PC-9 (cell line): Measurements from ENCODE around the gene MYOF. TPM values are rescaled to one million over a fixed set of nuclear protein-coding genes. Genes with fewer than 3 reads are reported as not detected.
A peak's percentile ranks its signal among the peaks of the same experiment; 100 is the strongest.

Experiments
- BruUV-seq: library from RNA; stranded (reverse); fragments of 400-500 nt; replicated peaks from 2 replicates; lab custom pipeline; 2021; lab: Mats Ljungman, UMichigan
- CTCF ChIA-PET: fragments of 300-600 bp; sonication (Branson Sonifier 250); formaldehyde crosslinking; loops from one replicate; lab custom pipeline; 2022; ENCODE audit warnings: antibody characterized with exemption; lab: Charles Lee
- POLR2A ChIA-PET: fragments of 300-600 bp; sonication (Branson Sonifier 250); formaldehyde crosslinking; loops from one replicate; lab custom pipeline; 2022; ENCODE audit warnings: antibody characterized with exemption; ENCODE audit not compliant: unreplicated experiment; lab: Charles Lee
- DNase-seq, 2 experiments: peaks; one replicate each; pipeline versions ENCODE4 v3.0.0 to v3.0.0-alpha.2; 2015 to 2022; ENCODE audit warnings: mixed read lengths in 1 of 2
- H2AFZ ChIP-seq: fragments of 200-600 bp; sonication (generic); 2 replicates; pipeline ENCODE4 v1.8.1; 2017; ENCODE audit warnings: antibody characterized with exemption
- H3F3A ChIP-seq: fragments of 200-600 bp; sonication (generic); 2 replicates; pipeline ENCODE4 v1.8.1; 2017; ENCODE audit warnings: antibody characterized with exemption, mild to moderate bottlenecking, low read depth; ENCODE audit not compliant: insufficient read depth
- H3K27ac ChIP-seq: fragments of 200-600 bp; sonication (generic); 2 replicates; pipeline ENCODE4 v1.6.1; 2016; ENCODE audit warnings: mixed run types
- H3K27me3 ChIP-seq: fragments of 200-600 bp; sonication (generic); 2 replicates; pipeline ENCODE4 v1.6.1; 2016; ENCODE audit warnings: low read depth, mixed run types; ENCODE audit not compliant: insufficient read depth
- H3K36me3 ChIP-seq: fragments of 200-600 bp; sonication (generic); 2 replicates; pipeline ENCODE4 v1.6.1; 2016; ENCODE audit warnings: low read depth, mixed run types
- H3K4me1 ChIP-seq: fragments of 200-600 bp; sonication (generic); replicated peaks from 2 replicates; pipeline ENCODE4 v1.6.1; 2016; ENCODE audit warnings: mixed run types; ENCODE audit not compliant: insufficient read depth
- H3K4me2 ChIP-seq: fragments of 200-600 bp; sonication (generic); 2 replicates; pipeline ENCODE4 v1.6.1; 2017; ENCODE audit warnings: mixed run types
- H3K4me3 ChIP-seq: fragments of 200-600 bp; sonication (generic); 2 replicates; pipeline ENCODE4 v1.6.1; 2016; ENCODE audit warnings: mixed run types
- H3K79me2 ChIP-seq: fragments of 200-600 bp; sonication (generic); 2 replicates; pipeline ENCODE4 v1.6.1; 2017; ENCODE audit warnings: low read depth, mixed run types
- H3K9me2 ChIP-seq: fragments of 200-600 bp; sonication (generic); 2 replicates; pipeline ENCODE4 v1.8.1; 2017; ENCODE audit warnings: mild to moderate bottlenecking; ENCODE audit not compliant: insufficient read depth
- H3K9me3 ChIP-seq: fragments of 200-600 bp; sonication (generic); 2 replicates; pipeline ENCODE4 v1.8.1; 2016; ENCODE audit warnings: low read depth; ENCODE audit not compliant: insufficient read depth
- H4K20me1 ChIP-seq: fragments of 200-600 bp; sonication (generic); 2 replicates; pipeline ENCODE4 v1.8.1; 2017; ENCODE audit not compliant: insufficient read depth
- CTCF ChIP-seq: fragments of 200-600 bp; sonication (generic); conservative IDR thresholded peaks from 2 replicates; pipeline ENCODE4 v1.6.1; 2017; ENCODE audit warnings: mixed run types, antibody characterized with exemption, mild to moderate bottlenecking, moderate library complexity
- EZH2 ChIP-seq: fragments of 200-600 bp; sonication (generic); IDR thresholded peaks from 2 replicates; pipeline ENCODE4 v1.8.0; 2017; ENCODE audit warnings: antibody characterized with exemption, low read depth
- intact Hi-C: fragments of 100-400 bp; cut with micrococcal nuclease; formaldehyde crosslinking; loops from one replicate; pipeline ENCODE4 v1.10.0; 2022; ENCODE audit not compliant: unreplicated experiment
- total RNA-seq: library from RNA; stranded (reverse); gene quantifications from 2 replicates; pipeline ENCODE4 v1.2.3, GENCODE V29; 2021

Gene MYOF
- total RNA-seq, 1 experiment from 2014 or later = 274 TPM

GRCh38 chr10:93498166-93498565 lies 16.0 kb upstream of the MYOF start:
- H2AFZ ChIP-seq = no peak overlapping the region
- H3K4me2 ChIP-seq = peak overlapping the region; percentile 28; the same call in 1 of the 2 replicates
- CTCF ChIA-PET = no interaction called here

GRCh38 chr10:93496322-93497041 lies 14.3 kb upstream of the MYOF start, which contains the start of gene CEP55:
CEP55 (plus strand) TSS chr10:93496612; CDS start chr10:93500052, 3,440 bp downstream.
- DNase-seq = peak; percentile 66 to 92
- Histone ChIP-seq H3K4me3 (peak within 1 kb of the TSS; percentile 58), H3K4me2 (peak within 1 kb of the TSS; percentile 70), H3K9me2 (no peaks in the 10 kb centered on the region), H3K9me3 (no peaks in the 10 kb centered on the region), H3K27me3 (no peaks in the 10 kb centered on the region), H3K36me3 (no peaks in the 10 kb centered on the region), H3K27ac (no peak within 1 kb of the TSS), H2AFZ (peak within 1 kb of the TSS; percentile 71), H4K20me1 (no peaks in the 10 kb centered on the region), H3F3A (no peaks in the 10 kb centered on the region), H3K4me1 (no peaks in the 10 kb centered on the region), H3K79me2 (0 out of 2 replicates have a peak, but pooled peaks cover 5% of the 10 kb centered on the region)
- CTCF ChIA-PET = interaction anchor here (0.6 kb wide), 2 partner anchors 15 to 58 kb away, joined by 3 to 9 read pairs; no protein-coding TSS in a partner anchor
- no peak for TF ChIP-seq CTCF
- no peak for TF ChIP-seq EZH2
- POLR2A ChIA-PET = interaction anchor here (0.6 to 1.0 kb wide), 4 partner anchors 15 to 128 kb away, joined by 3 to 14 read pairs (median 4); partner anchors contain the start of gene MYOF
- BruUV-seq = no TSS peak
- intact Hi-C loops = loop anchor here (5.0 kb wide), 1 partner anchor 119 kb away; no protein-coding TSS in a partner anchor

More at GRCh38 chr10:93498166-93498565, 16.0 kb upstream of the MYOF start:
- intact Hi-C loops = loop anchor here (5.0 kb wide), 1 partner anchor 121 kb away; no protein-coding TSS in a partner anchor
- Histone ChIP-seq H3K9me2 (no peaks in the 10 kb centered on the region), H3K4me1 (no peaks in the 10 kb centered on the region), H3K36me3 (no peaks in the 10 kb centered on the region), H3K4me3 (no peak overlapping the region), H3K9me3 (no peaks in the 10 kb centered on the region), H4K20me1 (no peaks in the 10 kb centered on the region), H3K27me3 (no peaks in the 10 kb centered on the region), H3K27ac (no peak overlapping the region), H3K79me2 (0 out of 2 replicates have a peak, but pooled peaks cover 5% of the 10 kb centered on the region), H3F3A (no peaks in the 10 kb centered on the region)
- TF ChIP-seq CTCF (no peak), EZH2 (no peak)
- POLR2A ChIA-PET = no interaction called here
- BruUV-seq = no TSS peak
- no peak for DNase-seq

- no peaks in the 10 kb centered on the region for H3F3A ChIP-seq
- 0 out of 2 replicates have a peak, but pooled peaks cover 5% of the 10 kb centered on the region for H3K79me2 ChIP-seq
- ChIA-PET CTCF (interaction anchor here (0.6 kb wide), 3 partner anchors 59 to 1783 kb away, joined by 3 to 9 read pairs (median 4); no protein-coding TSS in a partner anchor), POLR2A (interaction anchor here (0.6 to 1.0 kb wide), 3 partner anchors 14 to 127 kb away, joined by 3 to 14 read pairs (median 4); partner anchors contain the start of gene MYOF)
- no peaks in the 10 kb centered on the region for H3K9me3 ChIP-seq
- H3K36me3 ChIP-seq = no peaks in the 10 kb centered on the region
- TSS peak; percentile 94 for BruUV-seq
- H3K4me3 ChIP-seq = peak overlapping the region; percentile 58
- H4K20me1 ChIP-seq = no peaks in the 10 kb centered on the region
- H3K27ac ChIP-seq = no peak overlapping the region
- no peaks in the 10 kb centered on the region for H3K4me1 ChIP-seq
- H2AFZ ChIP-seq = 0 out of 2 replicates have a peak overlapping the region, but pooled peaks have one; percentile 62
- no peak for TF ChIP-seq CTCF
- no peak for TF ChIP-seq EZH2
- DNase-seq = no peak
- H3K9me2 ChIP-seq = no peaks in the 10 kb centered on the region
- intact Hi-C loops = loop anchor here (5.0 kb wide), 1 partner anchor 118 kb away; no protein-coding TSS in a partner anchor
- H3K27me3 ChIP-seq = no peaks in the 10 kb centered on the region
- H3K4me2 ChIP-seq = peak overlapping the region; percentile 64
Measured at GRCh38 chr10:93495654-93496321, 13.7 kb upstream of the MYOF start.
